K562 (cell line): ENCODE data around the gene TMEM114. TPM values are rescaled to one million over a fixed set of nuclear protein-coding genes. Genes with fewer than 3 reads are reported as not detected.

Experiments
- ARID2 ChIP-seq: fragments of 450-650 bp; IDR thresholded peaks from 2 replicates; pipeline ENCODE4 v1.6.1; 2017; ENCODE audit warnings: antibody characterized with exemption, mild to moderate bottlenecking
- BHLHE40 ChIP-seq: IDR thresholded peaks from 2 replicates; pipeline ENCODE4 v1.6.1; 2011; ENCODE audit warnings: low read length, improper control_type of control experiment
- BRD9 ChIP-seq: fragments of 450-650 bp; IDR thresholded peaks from 2 replicates; pipeline ENCODE4 v1.6.1; 2018; ENCODE audit warnings: low read depth; ENCODE audit not compliant: partially characterized antibody
- CBFA2T2 ChIP-seq: fragments of 450-650 bp; conservative IDR thresholded peaks from 2 replicates; pipeline ENCODE4 v1.6.1; 2017; ENCODE audit warnings: mild to moderate bottlenecking
- E2F4 ChIP-seq: sonication (generic); formaldehyde crosslinking; IDR thresholded peaks from 2 replicates; pipeline ENCODE4 v1.8.0; 2022; ENCODE audit warnings: mild to moderate bottlenecking, low read depth, missing genetic modification reagents
- E2F5 ChIP-seq: sonication (generic); formaldehyde crosslinking; IDR thresholded peaks from 2 replicates; pipeline ENCODE4 v1.8.0; 2022; ENCODE audit warnings: mild to moderate bottlenecking, missing genetic modification reagents
- ELF4 ChIP-seq: fragments of 450-650 bp; formaldehyde crosslinking; IDR thresholded peaks from 2 replicates; pipeline ENCODE4 v1.4.0; 2022; ENCODE audit warnings: missing genetic modification characterization
- KLF13 ChIP-seq: fragments of 450-650 bp; IDR thresholded peaks from 2 replicates; pipeline ENCODE4 v1.6.1; 2016; ENCODE audit warnings: missing genetic modification characterization, low read depth, mild to moderate bottlenecking, missing compliant biosample characterization, moderate library complexity, borderline replicate concordance
- LEF1 ChIP-seq: fragments of 450-650 bp; IDR thresholded peaks from 2 replicates; pipeline ENCODE4 v1.6.1; 2016; ENCODE audit warnings: mild to moderate bottlenecking
- MAZ ChIP-seq, 2 experiments: fragments of 450-650 bp in 1 of 2; sonication (generic) in 1 of 2; formaldehyde crosslinking; IDR thresholded peaks in 1 of 2; conservative IDR thresholded peaks in 1 of 2; 2 replicates each; pipeline versions ENCODE4 v1.4.0 to v1.5.0; 2020; ENCODE audit warnings: mild to moderate bottlenecking in 1 of 2, missing genetic modification reagents in 1 of 2
- MYNN ChIP-seq, 2 experiments: sonication (generic); formaldehyde crosslinking in 1 of 2; IDR thresholded peaks; 2 replicates each; pipeline versions ENCODE4 v1.5.0 to v1.6.1; 2016 to 2020; ENCODE audit warnings: antibody characterized with exemption in 1 of 2, missing genetic modification reagents in 1 of 2
- NR1H2 ChIP-seq: sonication (generic); formaldehyde crosslinking; IDR thresholded peaks from 2 replicates; pipeline ENCODE4 v1.4.0; 2020; ENCODE audit warnings: mild to moderate bottlenecking, missing genetic modification reagents
- PHB ChIP-seq: fragments of 250-450 bp; sonication (Bioruptor Pico); IDR thresholded peaks from 2 replicates; pipeline ENCODE4 v1.5.0; 2021
- PHF8 ChIP-seq: fragments of 200-600 bp; sonication (generic); IDR thresholded peaks from 2 replicates; pipeline ENCODE4 v1.6.1; 2012; ENCODE audit warnings: mixed run types, mild to moderate bottlenecking, inconsistent platforms, low read length, moderate library complexity, borderline replicate concordance
- RBFOX2 ChIP-seq: fragments of 200-400 bp; formaldehyde crosslinking; IDR thresholded peaks from 2 replicates; pipeline ENCODE4 v1.6.1; 2017; ENCODE audit warnings: low read depth, mild to moderate bottlenecking, low read length, moderate library complexity
- RBM17 ChIP-seq: fragments of 200-400 bp; formaldehyde crosslinking; IDR thresholded peaks from 2 replicates; pipeline ENCODE4 v1.6.1; 2017; ENCODE audit warnings: low read depth, mild to moderate bottlenecking, low read length, borderline replicate concordance
- SLC30A9 ChIP-seq: fragments of 250-450 bp; sonication (Bioruptor Pico); IDR thresholded peaks from 2 replicates; pipeline ENCODE4 v1.8.0; 2022; ENCODE audit warnings: mild to moderate bottlenecking, moderate library complexity
- SMC3 ChIP-seq: conservative IDR thresholded peaks from 2 replicates; pipeline ENCODE4 v1.6.1; 2011; ENCODE audit warnings: low read depth, low read length, improper control_type of control experiment; ENCODE audit not compliant: insufficient read depth
- THAP12 ChIP-seq: fragments of 250-450 bp; sonication (Bioruptor Pico); IDR thresholded peaks from 2 replicates; pipeline ENCODE4 v1.9.0; 2021; ENCODE audit warnings: mild to moderate bottlenecking, inconsistent platforms
- ZBTB26 ChIP-seq: fragments of 450-650 bp; formaldehyde crosslinking; IDR thresholded peaks from 2 replicates; pipeline ENCODE4 v1.4.0; 2022; ENCODE audit warnings: missing genetic modification characterization
- ZNF121 ChIP-seq: sonication (generic); formaldehyde crosslinking; conservative IDR thresholded peaks from 2 replicates; pipeline ENCODE4 v1.8.0; 2022; ENCODE audit warnings: missing genetic modification reagents
- ZNF217 ChIP-seq: sonication (generic); formaldehyde crosslinking; IDR thresholded peaks from 2 replicates; pipeline ENCODE4 v1.8.0; 2022; ENCODE audit warnings: mild to moderate bottlenecking, missing genetic modification reagents
- ZNF24 ChIP-seq: fragments of 450-650 bp; IDR thresholded peaks from 2 replicates; pipeline ENCODE4 v1.6.1; 2016
- ZNF444 ChIP-seq: fragments of 250-450 bp; sonication (Bioruptor Pico); IDR thresholded peaks from 2 replicates; pipeline ENCODE4 v1.4.0; 2020; ENCODE audit warnings: mild to moderate bottlenecking, moderate library complexity
- ZNF561 ChIP-seq: fragments of 450-650 bp; formaldehyde crosslinking; conservative IDR thresholded peaks from 2 replicates; pipeline ENCODE4 v1.4.0; 2020; ENCODE audit warnings: mild to moderate bottlenecking, moderate library complexity
- ZNF764 ChIP-seq: fragments of 250-450 bp; sonication (Bioruptor Pico); IDR thresholded peaks from 2 replicates; pipeline ENCODE4 v1.4.0; 2020; ENCODE audit warnings: low read depth, mild to moderate bottlenecking, moderate library complexity
- ZSCAN29 ChIP-seq: fragments of 450-650 bp; IDR thresholded peaks from 2 replicates; pipeline ENCODE4 v1.6.1; 2017
- polyA plus RNA-seq, 8 experiments: library from polyadenylated mRNA; depleted of rRNA in 4 of 8; stranded (reverse) in 5 of 8; unstranded in 3 of 8; fragments of >200 nt; fragmentation: Nextera tagmentation in 2 of 8; fragmentation: Illumina TruSeq in 1 of 8; extraction: Ambion mirVana in 2 of 8; extraction: Trizol in 1 of 8; gene quantifications; 2 replicates each; pipeline versions ENCODE4 v1.2.1 to v1.2.3, GENCODE V29; 2011 to 2014; ENCODE audit warnings: inconsistent platforms in 1 of 8, missing spikeins in 1 of 8
- total RNA-seq, 7 experiments: library from RNA; depleted of rRNA in 6 of 7; stranded (reverse); fragments of >200 nt in 6 of 7; fragmentation: Illumina TruSeq in 2 of 7; extraction: Trizol in 2 of 7; gene quantifications; 2 replicates each; pipeline versions ENCODE4 v1.2.1 to v1.2.3, GENCODE V29; 2011 to 2021; ENCODE audit warnings: low replicate concordance in 1 of 7

Gene TMEM114
- total and polyA plus RNA-seq, 9 of the 15 experiments (the other 6 are each of a cell fraction or from before 2014, with no cell fraction given), result not detected

GRCh38 chr16:8568231-8568617, 22.1 kb downstream of the TMEM114 start (continued):
- TF ChIP-seq BRD9 (no peak), ZNF217 (CRISPR knock-in tag) (no peak), BHLHE40 (no peak), CBFA2T2 (no peak), THAP12 (no peak), SMC3 (no peak), RBM17 (no peak), E2F5 (CRISPR knock-in tag) (no peak), ZBTB26 (CRISPR knock-in tag) (no peak), PHF8 (no peak), E2F4 (CRISPR knock-in tag) (no peak), RBFOX2 (no peak), SLC30A9 (CRISPR knock-in tag) (no peak), ELF4 (CRISPR knock-in tag) (no peak), ZNF121 (CRISPR knock-in tag) (no peak), ZNF444 (CRISPR knock-in tag) (no peak), ZNF764 (no peak), ZSCAN29 (no peak), ZNF561 (no peak), MAZ (CRISPR knock-in tag; conservative IDR thresholded peaks at IDR 0.05 in 1 of 2, IDR thresholded peaks at IDR 0.05 in 1 of 2) (no peak), PHB (no peak), ZNF24 (no peak), KLF13 (tag) (no peak), ARID2 (no peak), NR1H2 (CRISPR knock-in tag) (no peak), MYNN (IDR thresholded peaks at IDR 0.05) (no peak), MYNN (CRISPR knock-in tag; IDR thresholded peaks at IDR 0.05) (no peak), LEF1 (no peak)
